MM.1S (cell line): Measurements from ENCODE around the gene KCNMA1.

Source experiments
- DNase-seq: peaks from one replicate; pipeline ENCODE4 v3.0.0-alpha.2; 2015
- H2AFZ ChIP-seq: fragments of 300-600 bp; sonication (generic); 2 replicates; pipeline ENCODE4 v1.6.0; 2016; ENCODE audit warnings: antibody characterized with exemption, low read length
- H3F3A ChIP-seq: fragments of 300-600 bp; sonication (generic); 2 replicates; pipeline ENCODE4 v1.6.1; 2016; ENCODE audit warnings: mild to moderate bottlenecking, antibody characterized with exemption, low read length, moderate library complexity, mixed read lengths; ENCODE audit not compliant: insufficient read depth
- H3K27ac ChIP-seq: fragments of 300-600 bp; sonication (generic); 2 replicates; pipeline ENCODE4 v1.5.1; 2016; ENCODE audit warnings: mild to moderate bottlenecking, low read length
- H3K27me3 ChIP-seq: fragments of 300-600 bp; sonication (generic); replicated peaks from 2 replicates; pipeline ENCODE4 v1.6.0; 2016; ENCODE audit warnings: low read length; ENCODE audit not compliant: insufficient read depth
- H3K36me3 ChIP-seq: fragments of 300-600 bp; sonication (generic); replicated peaks from 2 replicates; pipeline ENCODE4 v1.6.1; 2016; ENCODE audit warnings: mild to moderate bottlenecking, low read length, mixed read lengths; ENCODE audit not compliant: insufficient read depth
- H3K4me1 ChIP-seq: fragments of 300-600 bp; sonication (generic); 2 replicates; pipeline ENCODE4 v1.6.1; 2016; ENCODE audit warnings: low read length, mixed read lengths
- H3K4me2 ChIP-seq: fragments of 300-600 bp; sonication (generic); 2 replicates; pipeline ENCODE4 v1.6.0; 2016; ENCODE audit warnings: low read depth, low read length
- H3K4me3 ChIP-seq: fragments of 300-600 bp; sonication (generic); 2 replicates; pipeline ENCODE4 v1.5.1; 2016; ENCODE audit warnings: low read length, mixed read lengths
- H3K79me2 ChIP-seq: fragments of 300-600 bp; sonication (generic); 2 replicates; pipeline ENCODE4 v1.6.1; 2016; ENCODE audit warnings: mixed run types, low read length, mixed read lengths
- H3K9ac ChIP-seq: fragments of 300-600 bp; sonication (generic); 2 replicates; pipeline ENCODE4 v1.6.1; 2016; ENCODE audit warnings: low read length, mixed read lengths
- H3K9me2 ChIP-seq: fragments of 300-600 bp; sonication (generic); replicated peaks from 2 replicates; pipeline ENCODE4 v1.6.1; 2016; ENCODE audit warnings: mild to moderate bottlenecking, low read length, mixed read lengths; ENCODE audit not compliant: insufficient read depth
- H3K9me3 ChIP-seq: fragments of 300-600 bp; sonication (generic); replicated peaks from 2 replicates; pipeline ENCODE4 v1.6.1; 2016; ENCODE audit warnings: mild to moderate bottlenecking, low read length, mixed read lengths; ENCODE audit not compliant: insufficient read depth
- H4K20me1 ChIP-seq: fragments of 300-600 bp; sonication (generic); 2 replicates; pipeline ENCODE4 v1.6.1; 2016; ENCODE audit warnings: mild to moderate bottlenecking, low read length, moderate library complexity, mixed read lengths; ENCODE audit not compliant: insufficient read depth
- EZH2 ChIP-seq: fragments of 300-600 bp; sonication (generic); optimal IDR thresholded peaks from 2 replicates; pipeline ENCODE3; 2017; ENCODE audit warnings: low read depth, mild to moderate bottlenecking, antibody characterized with exemption, low read length, mixed read lengths
- EZH2phosphoT487 ChIP-seq: fragments of 300-600 bp; sonication (generic); IDR thresholded peaks from 2 replicates; pipeline ENCODE4 v1.6.1; 2018; ENCODE audit warnings: antibody characterized with exemption, low read length
- TF ChIP-seq, protein P1 (sequence below): fragments of 300-600 bp; sonication (generic); IDR thresholded peaks from 2 replicates; pipeline ENCODE4 v1.5.1; 2016; ENCODE audit warnings: antibody characterized with exemption, low read length, mixed read lengths

Gene KCNMA1

DNA sequence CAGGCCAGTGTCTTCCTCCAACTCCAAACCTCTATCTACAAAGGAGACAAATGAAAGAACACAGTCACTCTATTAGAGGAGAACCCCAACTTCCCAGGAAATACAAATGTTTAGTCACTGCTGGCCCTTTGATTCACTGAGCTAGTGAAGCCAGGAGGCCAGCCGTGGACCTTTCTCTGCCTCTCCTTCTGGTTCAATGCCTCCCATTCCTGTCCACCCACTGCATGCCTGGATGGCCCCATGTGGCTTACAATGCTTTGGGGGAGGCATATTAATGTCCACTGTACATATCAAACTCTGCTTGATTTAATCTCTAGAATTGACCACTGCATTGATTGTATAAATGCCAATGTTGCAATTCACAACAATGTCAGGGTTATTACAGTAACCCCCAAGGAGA is 687.3 kb downstream of the KCNMA1 start:
- no peaks in the 10 kb centered on the region for H3K9me3 ChIP-seq
- no peak for DNase-seq
- no peaks in the 10 kb centered on the region for H3F3A ChIP-seq

DNA sequence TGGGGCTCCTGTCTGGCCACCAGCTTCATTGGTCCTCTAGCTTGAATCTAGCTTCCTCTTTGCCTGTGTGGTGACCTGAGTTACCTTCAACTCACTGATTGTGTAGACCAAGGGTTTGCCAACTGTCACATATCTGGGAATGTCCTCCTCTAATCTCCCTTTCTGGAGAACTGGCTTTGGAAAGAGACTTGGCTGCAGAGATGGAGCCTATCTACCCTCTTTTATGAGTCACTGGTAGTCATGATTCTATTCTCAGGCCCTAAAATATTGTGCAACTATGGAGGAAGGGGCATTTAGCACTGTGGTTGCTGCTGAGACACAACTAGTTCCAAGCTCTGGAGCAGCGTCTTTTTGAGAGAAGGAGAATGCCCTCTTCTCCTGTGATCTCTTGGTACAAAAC is 691.3 kb downstream of the KCNMA1 start:
- Histone ChIP-seq H3K4me2 (no peak overlapping the region), H3K79me2 (no peaks in the 10 kb centered on the region), H3K27ac (no peak overlapping the region), H4K20me1 (no peaks in the 10 kb centered on the region), H3K36me3 (no peaks in the 10 kb centered on the region), H3K4me3 (no peak overlapping the region), H3K4me1 (0 out of 2 replicates have a peak, but pooled peaks cover 11% of the 10 kb centered on the region), H2AFZ (no peak overlapping the region), H3K27me3 (no peaks in the 10 kb centered on the region), H3F3A (0 out of 2 replicates have a peak, but pooled peaks cover 4% of the 10 kb centered on the region), H3K9ac (no peak overlapping the region), H3K9me3 (no peaks in the 10 kb centered on the region), H3K9me2 (no peaks in the 10 kb centered on the region)
- TF ChIP-seq EZH2phosphoT487 = no peak
- TF ChIP-seq, protein P1, sequence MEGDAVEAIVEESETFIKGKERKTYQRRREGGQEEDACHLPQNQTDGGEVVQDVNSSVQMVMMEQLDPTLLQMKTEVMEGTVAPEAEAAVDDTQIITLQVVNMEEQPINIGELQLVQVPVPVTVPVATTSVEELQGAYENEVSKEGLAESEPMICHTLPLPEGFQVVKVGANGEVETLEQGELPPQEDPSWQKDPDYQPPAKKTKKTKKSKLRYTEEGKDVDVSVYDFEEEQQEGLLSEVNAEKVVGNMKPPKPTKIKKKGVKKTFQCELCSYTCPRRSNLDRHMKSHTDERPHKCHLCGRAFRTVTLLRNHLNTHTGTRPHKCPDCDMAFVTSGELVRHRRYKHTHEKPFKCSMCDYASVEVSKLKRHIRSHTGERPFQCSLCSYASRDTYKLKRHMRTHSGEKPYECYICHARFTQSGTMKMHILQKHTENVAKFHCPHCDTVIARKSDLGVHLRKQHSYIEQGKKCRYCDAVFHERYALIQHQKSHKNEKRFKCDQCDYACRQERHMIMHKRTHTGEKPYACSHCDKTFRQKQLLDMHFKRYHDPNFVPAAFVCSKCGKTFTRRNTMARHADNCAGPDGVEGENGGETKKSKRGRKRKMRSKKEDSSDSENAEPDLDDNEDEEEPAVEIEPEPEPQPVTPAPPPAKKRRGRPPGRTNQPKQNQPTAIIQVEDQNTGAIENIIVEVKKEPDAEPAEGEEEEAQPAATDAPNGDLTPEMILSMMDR = no peak
- no peak for TF ChIP-seq EZH2
- DNase-seq = no peak

More for the DNA sequence above, 687.3 kb downstream of the KCNMA1 start:
- H4K20me1 ChIP-seq = no peaks in the 10 kb centered on the region
- no peaks in the 10 kb centered on the region for H3K9me2 ChIP-seq
- no peak overlapping the region for H3K4me3 ChIP-seq
- no peak overlapping the region for H3K27ac ChIP-seq
- H2AFZ ChIP-seq = no peak overlapping the region
- H3K27me3 ChIP-seq = no peaks in the 10 kb centered on the region
- H3K4me1 ChIP-seq = no peaks in the 10 kb centered on the region
- H3K79me2 ChIP-seq = no peaks in the 10 kb centered on the region
- TF ChIP-seq EZH2phosphoT487 = no peak
- TF ChIP-seq EZH2 = no peak
- TF ChIP-seq, protein P1 = no peak
- no peaks in the 10 kb centered on the region for H3K36me3 ChIP-seq
- H3K4me2 ChIP-seq = no peak overlapping the region
- no peak overlapping the region for H3K9ac ChIP-seq

DNA sequence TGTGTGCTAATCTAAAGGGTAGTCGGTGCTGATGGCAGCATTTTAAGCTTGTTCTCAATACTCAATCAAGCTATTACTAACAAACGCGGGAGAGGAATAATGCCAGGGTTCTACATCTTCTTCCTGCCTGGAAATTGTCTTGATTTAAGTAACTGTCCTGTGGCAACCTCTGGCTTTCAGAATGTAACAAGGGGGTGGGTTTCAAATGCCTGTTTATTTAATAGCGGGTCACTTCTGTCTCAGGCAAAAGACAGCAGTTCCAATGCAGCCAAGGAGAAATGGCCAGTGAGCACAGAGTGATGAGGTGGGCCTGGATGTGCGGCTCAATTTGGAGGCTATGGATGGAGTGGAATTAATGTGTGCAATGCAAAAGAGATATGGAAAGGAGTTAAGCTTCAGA is 692.4 kb downstream of the KCNMA1 start:
- no peak overlapping the region for H3K4me2 ChIP-seq
- no peaks in the 10 kb centered on the region for H3K79me2 ChIP-seq
- no peaks in the 10 kb centered on the region for H3K9me3 ChIP-seq
- 0 out of 2 replicates have a peak, but pooled peaks cover 11% of the 10 kb centered on the region for H3K4me1 ChIP-seq
- H3K9ac ChIP-seq = no peak overlapping the region
- no peaks in the 10 kb centered on the region for H3K9me2 ChIP-seq
- no peak overlapping the region for H3K4me3 ChIP-seq
- no peaks in the 10 kb centered on the region for H3K36me3 ChIP-seq
- H3K27ac ChIP-seq = no peak overlapping the region
- TF ChIP-seq, protein P1 = no peak
- no peak for TF ChIP-seq EZH2
- no peak for TF ChIP-seq EZH2phosphoT487
- H3K27me3 ChIP-seq = no peaks in the 10 kb centered on the region
- no peak for DNase-seq
- H4K20me1 ChIP-seq = no peaks in the 10 kb centered on the region
- no peak overlapping the region for H2AFZ ChIP-seq
- 0 out of 2 replicates have a peak, but pooled peaks cover 4% of the 10 kb centered on the region for H3F3A ChIP-seq
